PC-3 (cell line): ENCODE measurements around the gene PTPRN2. TPM values are rescaled to one million over a fixed set of nuclear protein-coding genes. Genes with fewer than 3 reads are reported as not detected.

ENCODE experiments used
- ATAC-seq: fragments of 200-7000 bp; cut with Tn5 transposase; 2 replicates; pipeline ENCODE4 v1.9.1; 2020; ENCODE audit warnings: mild to moderate bottlenecking, moderate library complexity
- BruUV-seq: library from RNA; stranded (reverse); fragments of 400-500 nt; replicated peaks from 2 replicates; lab custom pipeline; 2021; lab: Mats Ljungman, UMichigan
- CTCF ChIA-PET: fragments of 300-600 bp; sonication (Branson Sonifier 250); formaldehyde crosslinking; loops from one replicate; lab custom pipeline; 2022; ENCODE audit warnings: antibody characterized with exemption; lab: Charles Lee
- POLR2A ChIA-PET: fragments of 300-600 bp; sonication (Branson Sonifier 250); formaldehyde crosslinking; loops from one replicate; lab custom pipeline; 2022; ENCODE audit warnings: antibody characterized with exemption; ENCODE audit not compliant: unreplicated experiment; lab: Charles Lee
- DNase-seq: peaks from one replicate; pipeline ENCODE4 v3.0.0-alpha.2; 2015
- H2AFZ ChIP-seq: fragments of 300-600 bp; sonication (generic); 2 replicates; pipeline ENCODE4 v1.6.0; 2016; ENCODE audit warnings: antibody characterized with exemption, low read length
- H3F3A ChIP-seq: fragments of 300-600 bp; sonication (generic); one replicate; pipeline ENCODE4 v1.6.0; 2017; ENCODE audit warnings: antibody characterized with exemption, low read length, control low read depth, mild to moderate bottlenecking; ENCODE audit not compliant: unreplicated experiment
- H3K27ac ChIP-seq: fragments of 300-600 bp; sonication (generic); 2 replicates; pipeline ENCODE4 v1.5.1; 2016; ENCODE audit warnings: mild to moderate bottlenecking, low read length
- H3K27me3 ChIP-seq: fragments of 300-600 bp; sonication (generic); 2 replicates; pipeline ENCODE4 v1.6.1; 2016; ENCODE audit warnings: low read length, mixed read lengths
- H3K36me3 ChIP-seq: fragments of 300-600 bp; sonication (generic); 2 replicates; pipeline ENCODE4 v1.6.1; 2016; ENCODE audit warnings: low read depth, mixed run types, low read length, mixed read lengths
- H3K4me1 ChIP-seq: fragments of 300-600 bp; sonication (generic); 2 replicates; pipeline ENCODE4 v1.5.1; 2016; ENCODE audit warnings: low read length; ENCODE audit not compliant: insufficient read depth
- H3K4me2 ChIP-seq: fragments of 300-600 bp; sonication (generic); 2 replicates; pipeline ENCODE4 v1.6.0; 2016; ENCODE audit warnings: low read length
- H3K4me3 ChIP-seq: fragments of 300-600 bp; sonication (generic); 2 replicates; pipeline ENCODE4 v1.5.1; 2016; ENCODE audit warnings: mild to moderate bottlenecking, low read length, mixed read lengths
- H3K79me2 ChIP-seq: fragments of 300-600 bp; sonication (generic); 2 replicates; pipeline ENCODE4 v1.6.1; 2017; ENCODE audit warnings: low read length, mixed read lengths
- H3K9ac ChIP-seq: fragments of 300-600 bp; sonication (generic); 2 replicates; pipeline ENCODE4 v1.6.0; 2016; ENCODE audit warnings: mild to moderate bottlenecking, low read length
- H3K9me2 ChIP-seq: fragments of 300-600 bp; sonication (generic); replicated peaks from 2 replicates; pipeline ENCODE4 v1.6.1; 2016; ENCODE audit warnings: mixed run types, low read length, mixed read lengths
- H3K9me3 ChIP-seq: fragments of 300-600 bp; sonication (generic); 2 replicates; pipeline ENCODE4 v1.6.1; 2016; ENCODE audit warnings: low read length, mixed read lengths
- H4K20me1 ChIP-seq: fragments of 300-600 bp; sonication (generic); 2 replicates; pipeline ENCODE4 v1.6.1; 2016; ENCODE audit warnings: low read length, mixed read lengths
- EZH2 ChIP-seq: fragments of 300-600 bp; sonication (generic); IDR thresholded peaks from one replicate; pipeline ENCODE4 v1.6.1; 2017; ENCODE audit warnings: antibody characterized with exemption, mild to moderate bottlenecking, low read length; ENCODE audit not compliant: unreplicated experiment
- EZH2phosphoT487 ChIP-seq: fragments of 300-600 bp; sonication (generic); IDR thresholded peaks from 2 replicates; pipeline ENCODE4 v1.6.1; 2018; ENCODE audit warnings: mild to moderate bottlenecking, antibody characterized with exemption, low read length, borderline replicate concordance
- intact Hi-C: fragments of 100-400 bp; cut with micrococcal nuclease; formaldehyde crosslinking; loops from 2 replicates; pipeline ENCODE4 v1.9.0; 2023
- total RNA-seq: library from RNA; depleted of rRNA; stranded (reverse); fragments of >200 nt; gene quantifications from 2 replicates; pipeline ENCODE4 v1.2.3, GENCODE V29; 2014
- TF ChIP-seq, protein P1 (sequence below): fragments of 300-600 bp; sonication (generic); conservative IDR thresholded peaks from 2 replicates; pipeline ENCODE4 v1.5.1; 2017; ENCODE audit warnings: antibody characterized with exemption, low read depth, mild to moderate bottlenecking, low read length

PTPRN2 gene
- total RNA-seq, 1 experiment from 2014 or later, result 3.2 TPM

DNA sequence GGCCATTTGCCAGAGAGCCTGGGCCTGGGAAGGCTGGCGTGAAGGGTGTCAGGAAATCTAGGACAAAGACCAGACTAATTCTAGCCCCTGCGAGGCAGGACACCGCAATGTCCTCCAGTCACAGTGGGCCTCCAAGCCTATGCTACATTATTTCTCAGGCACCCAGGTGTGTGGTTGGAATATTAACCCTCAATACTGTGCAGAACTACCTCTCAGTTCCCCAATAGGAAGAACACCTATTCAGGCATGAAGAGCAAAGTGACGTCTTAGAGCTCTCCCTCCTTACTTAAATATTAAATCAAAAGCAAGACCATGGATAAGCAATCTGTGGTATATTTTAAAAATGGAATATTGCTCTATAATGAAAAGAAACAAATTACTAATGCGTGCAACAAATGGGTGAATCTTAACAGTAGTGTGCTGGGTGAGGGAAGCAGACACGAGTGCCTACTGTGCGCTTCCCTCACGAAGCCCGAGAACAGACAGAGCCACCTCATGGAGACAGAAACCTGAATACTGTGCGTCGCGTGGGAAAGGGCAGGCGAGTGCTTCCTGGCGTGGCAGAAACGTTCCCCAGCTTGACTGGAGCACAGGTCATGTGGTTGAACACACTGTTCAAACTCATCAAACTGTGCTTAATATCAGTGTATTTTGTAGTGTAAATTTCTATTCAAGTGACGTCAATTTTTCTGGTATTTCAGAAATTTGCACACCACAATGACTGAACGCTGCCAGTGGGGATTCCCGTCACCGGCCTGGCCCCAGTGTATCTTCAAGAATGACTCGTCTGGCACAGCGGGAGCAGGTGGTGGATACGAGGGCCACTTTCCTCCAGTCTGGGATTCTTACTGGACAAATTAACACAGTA lies 15.5 kb upstream of the PTPRN2 start:
- Histone ChIP-seq H3K79me2 (no peaks in the 10 kb centered on the region), H3K9me3 (no peaks in the 10 kb centered on the region), H3K27me3 (no peaks in the 10 kb centered on the region), H3K27ac (no peak overlapping the region), H3F3A (no peaks in the 10 kb centered on the region), H3K4me3 (no peak overlapping the region), H3K9me2 (no peaks in the 10 kb centered on the region), H3K4me2 (no peak overlapping the region), H3K9ac (no peak overlapping the region), H3K36me3 (no peaks in the 10 kb centered on the region), H3K4me1 (no peaks in the 10 kb centered on the region), H4K20me1 (no peaks in the 10 kb centered on the region), H2AFZ (no peak overlapping the region)
- no peak for TF ChIP-seq EZH2phosphoT487
- TF ChIP-seq, protein P1, sequence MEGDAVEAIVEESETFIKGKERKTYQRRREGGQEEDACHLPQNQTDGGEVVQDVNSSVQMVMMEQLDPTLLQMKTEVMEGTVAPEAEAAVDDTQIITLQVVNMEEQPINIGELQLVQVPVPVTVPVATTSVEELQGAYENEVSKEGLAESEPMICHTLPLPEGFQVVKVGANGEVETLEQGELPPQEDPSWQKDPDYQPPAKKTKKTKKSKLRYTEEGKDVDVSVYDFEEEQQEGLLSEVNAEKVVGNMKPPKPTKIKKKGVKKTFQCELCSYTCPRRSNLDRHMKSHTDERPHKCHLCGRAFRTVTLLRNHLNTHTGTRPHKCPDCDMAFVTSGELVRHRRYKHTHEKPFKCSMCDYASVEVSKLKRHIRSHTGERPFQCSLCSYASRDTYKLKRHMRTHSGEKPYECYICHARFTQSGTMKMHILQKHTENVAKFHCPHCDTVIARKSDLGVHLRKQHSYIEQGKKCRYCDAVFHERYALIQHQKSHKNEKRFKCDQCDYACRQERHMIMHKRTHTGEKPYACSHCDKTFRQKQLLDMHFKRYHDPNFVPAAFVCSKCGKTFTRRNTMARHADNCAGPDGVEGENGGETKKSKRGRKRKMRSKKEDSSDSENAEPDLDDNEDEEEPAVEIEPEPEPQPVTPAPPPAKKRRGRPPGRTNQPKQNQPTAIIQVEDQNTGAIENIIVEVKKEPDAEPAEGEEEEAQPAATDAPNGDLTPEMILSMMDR, result no peak
- POLR2A ChIA-PET, result no interaction called here
- DNase-seq (no peak), ATAC-seq (no peak)
- BruUV-seq, result no TSS peak
- intact Hi-C loops, result no loop called here
- CTCF ChIA-PET, result no interaction called here

DNA sequence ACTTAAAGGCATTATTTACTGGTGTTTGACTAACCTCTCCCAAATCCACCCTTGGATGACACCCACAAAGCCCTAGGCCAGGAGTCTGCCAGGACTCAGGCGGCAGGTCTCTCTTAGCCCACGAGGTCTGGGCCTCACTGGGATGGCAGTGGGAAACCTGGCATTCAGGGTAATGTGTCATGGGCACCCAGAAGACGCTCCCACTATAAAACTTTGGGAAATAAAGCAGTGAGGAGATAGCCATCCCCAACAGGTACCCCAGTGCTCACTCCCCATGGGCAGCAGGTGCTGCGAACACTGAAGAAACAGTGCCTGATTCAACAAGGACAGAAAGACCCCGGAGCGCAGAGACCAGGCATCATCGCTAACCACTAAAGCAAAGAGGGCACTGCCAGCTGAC lies 14.4 kb upstream of the PTPRN2 start:
- Histone ChIP-seq H3K79me2 (no peaks in the 10 kb centered on the region), H3K9me3 (no peaks in the 10 kb centered on the region), H3K4me3 (no peak overlapping the region), H4K20me1 (no peaks in the 10 kb centered on the region), H3K27me3 (no peaks in the 10 kb centered on the region), H3K36me3 (no peaks in the 10 kb centered on the region), H3K4me1 (no peaks in the 10 kb centered on the region), H3F3A (no peaks in the 10 kb centered on the region), H3K27ac (no peak overlapping the region), H3K9me2 (no peaks in the 10 kb centered on the region), H3K9ac (no peak overlapping the region), H2AFZ (no peak overlapping the region), H3K4me2 (no peak overlapping the region)
- BruUV-seq, result no TSS peak
- DNase-seq (no peak), ATAC-seq (no peak)
- TF ChIP-seq EZH2phosphoT487, result no peak
- TF ChIP-seq EZH2, result no peak
- TF ChIP-seq, protein P1, result no peak
- CTCF ChIA-PET, result no interaction called here
- POLR2A ChIA-PET, result no interaction called here
- intact Hi-C loops, result no loop called here

DNA sequence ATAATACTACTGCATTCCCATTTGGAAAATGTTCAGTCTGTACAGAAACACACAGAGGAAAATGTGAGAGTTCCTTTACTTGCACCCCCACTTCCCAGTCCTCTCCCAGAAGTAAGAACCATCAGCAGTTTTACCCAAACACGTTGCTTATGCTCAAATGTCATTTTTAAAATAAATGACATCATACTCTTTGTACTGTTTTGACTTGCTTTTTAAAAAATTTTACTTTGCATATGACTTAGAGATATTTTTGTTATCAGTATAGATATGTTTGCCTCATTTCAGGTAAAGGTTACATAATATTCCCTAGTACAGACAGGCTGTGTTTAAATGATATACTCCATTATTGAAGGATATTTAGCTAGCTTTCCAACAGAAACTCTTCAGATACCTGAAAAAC lies 13.5 kb upstream of the PTPRN2 start:
- Histone ChIP-seq H3F3A (no peaks in the 10 kb centered on the region), H2AFZ (no peak overlapping the region), H3K9me2 (no peaks in the 10 kb centered on the region), H3K79me2 (no peaks in the 10 kb centered on the region), H3K4me2 (no peak overlapping the region), H3K9ac (no peak overlapping the region), H4K20me1 (no peaks in the 10 kb centered on the region), H3K27ac (no peak overlapping the region), H3K4me1 (no peaks in the 10 kb centered on the region), H3K9me3 (no peaks in the 10 kb centered on the region), H3K27me3 (no peaks in the 10 kb centered on the region), H3K4me3 (no peak overlapping the region), H3K36me3 (no peaks in the 10 kb centered on the region)
- no peak for TF ChIP-seq EZH2phosphoT487
- TF ChIP-seq, protein P1, result no peak
- no peak for TF ChIP-seq EZH2
- BruUV-seq, result no TSS peak
- CTCF ChIA-PET, result no interaction called here
- intact Hi-C loops, result no loop called here
- DNase-seq (no peak), ATAC-seq (no peak)
- POLR2A ChIA-PET, result no interaction called here
